GM23338 (cell line): ENCODE measurements around the gene CCNY. TPM values are rescaled to one million over a fixed set of nuclear protein-coding genes. Genes with fewer than 3 reads are reported as not detected.
"Not testable (repeated sequence)": the region's sequence is repeated elsewhere in the genome, so short reads cannot be mapped to it uniquely, and the experiment has no call there.

Source experiments
- ATAC-seq: fragments of 200-7000 bp; cut with Tn5 transposase; 3 replicates; pipeline ENCODE4 v1.9.1; 2020
- DNase-seq: peaks from one replicate; pipeline ENCODE4 v3.0.0-alpha.2; 2015; ENCODE audit warnings: low spot score
- H2AFZ ChIP-seq: fragments of 200-600 bp; sonication (generic); 2 replicates; pipeline ENCODE4 v1.8.0; 2016; ENCODE audit warnings: antibody characterized with exemption, mild to moderate bottlenecking, moderate library complexity
- H3F3A ChIP-seq: fragments of 200-600 bp; sonication (generic); replicated peaks from 2 replicates; pipeline ENCODE4 v1.8.0; 2017; ENCODE audit warnings: antibody characterized with exemption, mixed run types, low read depth
- H3K27ac ChIP-seq: fragments of 200-600 bp; sonication (generic); 2 replicates; pipeline ENCODE4 v1.6.1; 2016; ENCODE audit warnings: low read depth
- H3K27me3 ChIP-seq: fragments of 200-600 bp; sonication (generic); 2 replicates; pipeline ENCODE4 v1.8.0; 2016; ENCODE audit warnings: mild to moderate bottlenecking, mixed run types, moderate library complexity; ENCODE audit not compliant: insufficient read depth
- H3K36me3 ChIP-seq: fragments of 200-600 bp; sonication (generic); 2 replicates; pipeline ENCODE4 v1.8.0; 2016; ENCODE audit warnings: mild to moderate bottlenecking; ENCODE audit not compliant: insufficient read depth
- H3K4me1 ChIP-seq: fragments of 200-600 bp; sonication (generic); 2 replicates; pipeline ENCODE4 v1.8.0; 2016; ENCODE audit warnings: mild to moderate bottlenecking, moderate library complexity; ENCODE audit not compliant: insufficient read depth
- H3K4me2 ChIP-seq: fragments of 200-600 bp; sonication (generic); 2 replicates; pipeline ENCODE4 v1.7.1; 2017; ENCODE audit warnings: mixed run types
- H3K4me3 ChIP-seq: fragments of 200-600 bp; sonication (generic); 2 replicates; pipeline ENCODE4 v1.6.1; 2016; ENCODE audit warnings: mixed run types
- H3K79me2 ChIP-seq: fragments of 200-600 bp; sonication (generic); replicated peaks from 2 replicates; pipeline ENCODE4 v1.8.0; 2017; ENCODE audit warnings: mild to moderate bottlenecking; ENCODE audit not compliant: insufficient read depth
- H3K9me2 ChIP-seq: fragments of 200-600 bp; sonication (generic); 2 replicates; pipeline ENCODE4 v1.8.0; 2017; ENCODE audit not compliant: insufficient read depth
- H4K20me1 ChIP-seq: fragments of 200-600 bp; sonication (generic); replicated peaks from 2 replicates; pipeline ENCODE4 v1.8.0; 2017; ENCODE audit warnings: mild to moderate bottlenecking; ENCODE audit not compliant: insufficient read depth
- H3K27ac Mint-ChIP-seq: 2 replicates; pipeline ENCODE4 v1.8.0; 2020; ENCODE audit warnings: inconsistent platforms, mild to moderate bottlenecking, moderate library complexity, mixed read lengths
- H3K27me3 Mint-ChIP-seq: 3 replicates; pipeline ENCODE4 v1.8.0; 2022; ENCODE audit warnings: low read depth, mild to moderate bottlenecking, moderate library complexity, mixed read lengths, inconsistent platforms; ENCODE audit not compliant: insufficient read depth, poor library complexity
- H3K36me3 Mint-ChIP-seq: 3 replicates; pipeline ENCODE4 v1.8.0; 2021; ENCODE audit warnings: low read depth, mild to moderate bottlenecking, inconsistent platforms, moderate library complexity, mixed read lengths
- H3K4me1 Mint-ChIP-seq: 3 replicates; pipeline ENCODE4 v1.8.0; 2020; ENCODE audit warnings: mild to moderate bottlenecking, inconsistent platforms, mixed read lengths
- H3K4me3 Mint-ChIP-seq: 3 replicates; pipeline ENCODE4 v1.8.0; 2021; ENCODE audit warnings: moderate library complexity, mild to moderate bottlenecking, inconsistent platforms, mixed read lengths
- H3K9me3 Mint-ChIP-seq: 3 replicates; pipeline ENCODE4 v1.8.0; 2020; ENCODE audit warnings: moderate library complexity, mild to moderate bottlenecking, inconsistent platforms, mixed read lengths
- CTCF ChIP-seq, 2 experiments: fragments of 200-600 bp in 1 of 2; sonication (generic) in 1 of 2; conservative IDR thresholded peaks; 2 replicates each; pipeline versions ENCODE4 v1.5.1 to v1.6.1; 2016 to 2017; ENCODE audit warnings: antibody characterized with exemption in 2 of 2, low read depth in 2 of 2, mild to moderate bottlenecking in 2 of 2, moderate library complexity in 1 of 2
- ETS1 ChIP-seq: IDR thresholded peaks from 2 replicates; pipeline ENCODE4 v1.6.1; 2016; ENCODE audit warnings: antibody characterized with exemption
- EZH2 ChIP-seq: fragments of 200-600 bp; sonication (generic); IDR thresholded peaks from one replicate; pipeline ENCODE4 v1.8.0; 2017; ENCODE audit warnings: antibody characterized with exemption, mild to moderate bottlenecking, low read depth; ENCODE audit not compliant: unreplicated experiment
- EZH2phosphoT487 ChIP-seq: fragments of 200-600 bp; sonication (generic); IDR thresholded peaks from one replicate; pipeline ENCODE4 v1.8.1; 2018; ENCODE audit warnings: antibody characterized with exemption; ENCODE audit not compliant: unreplicated experiment
- JUNB ChIP-seq: IDR thresholded peaks from one replicate; pipeline ENCODE4 v1.6.1; 2016; ENCODE audit warnings: antibody characterized with exemption; ENCODE audit not compliant: unreplicated experiment
- NANOG ChIP-seq: IDR thresholded peaks from 2 replicates; pipeline ENCODE4 v1.6.1; 2016; ENCODE audit warnings: antibody characterized with exemption, borderline replicate concordance
- STAT1 ChIP-seq: IDR thresholded peaks from one replicate; pipeline ENCODE4 v1.6.1; 2016; ENCODE audit warnings: antibody characterized with exemption; ENCODE audit not compliant: unreplicated experiment
- polyA plus RNA-seq: library from polyadenylated mRNA; unstranded; fragments of >200 nt; fragmentation: Nextera tagmentation; extraction: Ambion mirVana; gene quantifications from 2 replicates; pipeline ENCODE4 v1.2.1, GENCODE V29; 2016
- total RNA-seq: library from RNA; depleted of rRNA; stranded (reverse); fragments of >200 nt; shearing (Covaris generic); gene quantifications from 2 replicates; pipeline ENCODE4 v1.2.3, GENCODE V29; 2014
- TF ChIP-seq, protein P1 (sequence below): IDR thresholded peaks from one replicate; pipeline ENCODE4 v1.6.1; 2018; ENCODE audit warnings: antibody characterized with exemption; ENCODE audit not compliant: unreplicated experiment

CCNY gene
- total and polyA plus RNA-seq, 2 experiments from 2014 or later: 14.2 to 29.0 TPM

GRCh38 chr10:35308809-35309208 is 27.5 kb upstream of the CCNY start:
- no peaks in the 10 kb centered on the region for H3F3A ChIP-seq
- no peak overlapping the region for H3K4me3 ChIP-seq
- no peaks in the 10 kb centered on the region for H3K79me2 ChIP-seq
- Mint-ChIP-seq H3K4me3 (no peak overlapping the region), H3K27me3 (peaks cover 2% of the 10 kb centered on the region), H3K36me3 (peaks cover 5% of the 10 kb centered on the region; the same call in 1 of the 3 replicates), H3K9me3 (no peaks in the 10 kb centered on the region), H3K4me1 (no peaks in the 10 kb centered on the region), H3K27ac (no peak overlapping the region)
- H3K27ac ChIP-seq: no peak overlapping the region
- no peaks in the 10 kb centered on the region for H4K20me1 ChIP-seq
- no peaks in the 10 kb centered on the region for H3K27me3 ChIP-seq
- DNase-seq (no peak), ATAC-seq (no peak)
- H3K9me2 ChIP-seq: no peaks in the 10 kb centered on the region
- TF ChIP-seq STAT1 (no peak), ETS1 (no peak)
- H3K4me2 ChIP-seq: no peak overlapping the region
- H3K36me3 ChIP-seq: no peaks in the 10 kb centered on the region
- H3K4me1 ChIP-seq: no peaks in the 10 kb centered on the region
- H2AFZ ChIP-seq: no peak overlapping the region

DNA sequence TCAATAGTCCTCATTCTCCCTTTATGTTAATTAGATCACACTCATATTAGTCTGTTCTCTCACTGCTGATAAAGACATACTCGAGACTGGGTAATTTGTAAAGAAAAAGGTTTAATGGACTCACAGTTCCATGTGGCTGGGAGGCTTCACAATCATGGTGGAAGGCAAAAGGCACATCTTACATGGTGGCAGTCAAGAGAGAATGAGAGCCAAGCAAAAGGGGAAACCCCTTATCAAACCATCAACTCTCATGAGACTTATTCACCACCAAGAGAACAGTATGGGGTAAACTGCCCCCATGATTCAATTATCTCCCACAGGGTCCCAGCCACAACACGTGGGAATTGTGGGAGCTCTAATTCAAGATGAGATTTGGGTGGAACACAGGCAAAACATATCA is 22.2 kb upstream of the CCNY start:
- not testable (repeated sequence) for H3K27ac Mint-ChIP-seq, H3K4me3 ChIP-seq, H3K4me1 Mint-ChIP-seq, H3K27me3 Mint-ChIP-seq, H3K79me2 ChIP-seq, H4K20me1 ChIP-seq, H2AFZ ChIP-seq, ATAC-seq, H3K4me1 ChIP-seq, DNase-seq, H3K9me3 Mint-ChIP-seq, H3K4me2 ChIP-seq, H3K27me3 ChIP-seq, H3F3A ChIP-seq, H3K9me2 ChIP-seq, H3K27ac ChIP-seq, H3K36me3 ChIP-seq, H3K4me3 Mint-ChIP-seq
- peaks cover 28% of the 10 kb centered on the region for H3K36me3 Mint-ChIP-seq

GRCh38 chr10:35315235-35315634 is 21.1 kb upstream of the CCNY start:
- not testable (repeated sequence) for H3K27ac ChIP-seq, H3K36me3 ChIP-seq, H3K9me2 ChIP-seq, H4K20me1 ChIP-seq, H3K4me3 Mint-ChIP-seq, H3K79me2 ChIP-seq, ATAC-seq, H3K27me3 Mint-ChIP-seq, DNase-seq, H3K4me1 ChIP-seq, H3K4me1 Mint-ChIP-seq, H3K9me3 Mint-ChIP-seq, H3F3A ChIP-seq, H3K27me3 ChIP-seq, H3K4me3 ChIP-seq, H3K4me2 ChIP-seq, H3K27ac Mint-ChIP-seq, H2AFZ ChIP-seq
- peaks cover 28% of the 10 kb centered on the region for H3K36me3 Mint-ChIP-seq

DNA sequence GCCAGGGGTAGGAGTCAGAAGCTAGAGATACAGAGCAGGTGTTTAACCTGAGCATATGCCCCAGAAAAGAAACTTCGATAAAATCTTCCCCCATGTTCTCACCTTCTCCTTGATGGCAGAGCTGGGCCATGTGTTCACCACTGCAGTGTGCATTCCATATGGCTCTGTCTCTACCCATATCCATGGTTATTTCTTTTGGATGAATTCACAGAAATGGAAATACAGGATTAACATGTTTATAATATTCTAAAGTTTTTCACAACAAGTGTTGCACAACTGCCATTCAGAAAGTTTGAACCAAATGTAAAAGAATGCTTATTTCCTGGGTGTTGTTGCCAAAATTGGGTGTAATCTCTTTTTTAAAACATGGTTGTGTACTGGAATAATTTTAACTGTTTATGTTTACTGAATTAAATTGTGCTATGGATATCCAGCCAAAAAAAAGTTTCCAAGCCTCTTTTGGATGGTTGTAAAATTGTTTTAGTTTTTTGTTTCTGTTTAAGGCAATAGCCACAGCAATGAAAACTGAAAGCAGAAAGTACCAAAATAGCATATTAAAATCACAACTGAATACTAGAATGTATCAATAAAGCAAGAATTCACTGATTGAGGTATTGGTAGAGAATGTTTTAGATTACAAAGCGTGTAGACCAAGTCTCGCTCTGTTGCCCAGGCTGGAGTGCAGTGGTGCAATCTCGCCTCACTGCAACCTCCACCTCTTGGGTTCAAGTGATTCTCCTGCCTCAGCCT is 19.9 kb upstream of the CCNY start:
- H2AFZ ChIP-seq: no peak overlapping the region
- Mint-ChIP-seq H3K9me3 (peaks cover 9% of the 10 kb centered on the region; the same call in 2 of the 3 replicates), H3K4me3 (no peak overlapping the region), H3K36me3 (peaks cover 31% of the 10 kb centered on the region), H3K27me3 (peaks cover 2% of the 10 kb centered on the region), H3K4me1 (no peaks in the 10 kb centered on the region), H3K27ac (no peak overlapping the region)
- DNase-seq (no peak), ATAC-seq (no peak)
- H3K27me3 ChIP-seq: no peaks in the 10 kb centered on the region
- no peaks in the 10 kb centered on the region for H3K9me2 ChIP-seq
- H3K4me3 ChIP-seq: no peak overlapping the region
- no peaks in the 10 kb centered on the region for H3K36me3 ChIP-seq
- H3K4me2 ChIP-seq: no peak overlapping the region
- H3K4me1 ChIP-seq: no peaks in the 10 kb centered on the region
- H3K79me2 ChIP-seq: 0 out of 2 replicates have a peak, but pooled peaks cover 6% of the 10 kb centered on the region
- H4K20me1 ChIP-seq: no peaks in the 10 kb centered on the region
- no peaks in the 10 kb centered on the region for H3F3A ChIP-seq
- no peak overlapping the region for H3K27ac ChIP-seq
- TF ChIP-seq EZH2: no peak
- no peak for TF ChIP-seq EZH2phosphoT487
- no peak for TF ChIP-seq CTCF (conservative IDR thresholded peaks at IDR 0.05; ENCODE audit: low read depth in 2 of 2)
- TF ChIP-seq NANOG: no peak
- TF ChIP-seq, protein P1, sequence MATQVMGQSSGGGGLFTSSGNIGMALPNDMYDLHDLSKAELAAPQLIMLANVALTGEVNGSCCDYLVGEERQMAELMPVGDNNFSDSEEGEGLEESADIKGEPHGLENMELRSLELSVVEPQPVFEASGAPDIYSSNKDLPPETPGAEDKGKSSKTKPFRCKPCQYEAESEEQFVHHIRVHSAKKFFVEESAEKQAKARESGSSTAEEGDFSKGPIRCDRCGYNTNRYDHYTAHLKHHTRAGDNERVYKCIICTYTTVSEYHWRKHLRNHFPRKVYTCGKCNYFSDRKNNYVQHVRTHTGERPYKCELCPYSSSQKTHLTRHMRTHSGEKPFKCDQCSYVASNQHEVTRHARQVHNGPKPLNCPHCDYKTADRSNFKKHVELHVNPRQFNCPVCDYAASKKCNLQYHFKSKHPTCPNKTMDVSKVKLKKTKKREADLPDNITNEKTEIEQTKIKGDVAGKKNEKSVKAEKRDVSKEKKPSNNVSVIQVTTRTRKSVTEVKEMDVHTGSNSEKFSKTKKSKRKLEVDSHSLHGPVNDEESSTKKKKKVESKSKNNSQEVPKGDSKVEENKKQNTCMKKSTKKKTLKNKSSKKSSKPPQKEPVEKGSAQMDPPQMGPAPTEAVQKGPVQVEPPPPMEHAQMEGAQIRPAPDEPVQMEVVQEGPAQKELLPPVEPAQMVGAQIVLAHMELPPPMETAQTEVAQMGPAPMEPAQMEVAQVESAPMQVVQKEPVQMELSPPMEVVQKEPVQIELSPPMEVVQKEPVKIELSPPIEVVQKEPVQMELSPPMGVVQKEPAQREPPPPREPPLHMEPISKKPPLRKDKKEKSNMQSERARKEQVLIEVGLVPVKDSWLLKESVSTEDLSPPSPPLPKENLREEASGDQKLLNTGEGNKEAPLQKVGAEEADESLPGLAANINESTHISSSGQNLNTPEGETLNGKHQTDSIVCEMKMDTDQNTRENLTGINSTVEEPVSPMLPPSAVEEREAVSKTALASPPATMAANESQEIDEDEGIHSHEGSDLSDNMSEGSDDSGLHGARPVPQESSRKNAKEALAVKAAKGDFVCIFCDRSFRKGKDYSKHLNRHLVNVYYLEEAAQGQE: no peak
- TF ChIP-seq JUNB: no peak
